NOMO-1 (cell line): ENCODE results near the gene IKBKE.

Experiments used
- DNase-seq, 2 experiments: peaks; one replicate each; lab custom pipeline; 2025; ENCODE audit not compliant: unreplicated experiment in 2 of 2; lab: John Stamatoyannopoulos, UW

Gene IKBKE

DNA sequence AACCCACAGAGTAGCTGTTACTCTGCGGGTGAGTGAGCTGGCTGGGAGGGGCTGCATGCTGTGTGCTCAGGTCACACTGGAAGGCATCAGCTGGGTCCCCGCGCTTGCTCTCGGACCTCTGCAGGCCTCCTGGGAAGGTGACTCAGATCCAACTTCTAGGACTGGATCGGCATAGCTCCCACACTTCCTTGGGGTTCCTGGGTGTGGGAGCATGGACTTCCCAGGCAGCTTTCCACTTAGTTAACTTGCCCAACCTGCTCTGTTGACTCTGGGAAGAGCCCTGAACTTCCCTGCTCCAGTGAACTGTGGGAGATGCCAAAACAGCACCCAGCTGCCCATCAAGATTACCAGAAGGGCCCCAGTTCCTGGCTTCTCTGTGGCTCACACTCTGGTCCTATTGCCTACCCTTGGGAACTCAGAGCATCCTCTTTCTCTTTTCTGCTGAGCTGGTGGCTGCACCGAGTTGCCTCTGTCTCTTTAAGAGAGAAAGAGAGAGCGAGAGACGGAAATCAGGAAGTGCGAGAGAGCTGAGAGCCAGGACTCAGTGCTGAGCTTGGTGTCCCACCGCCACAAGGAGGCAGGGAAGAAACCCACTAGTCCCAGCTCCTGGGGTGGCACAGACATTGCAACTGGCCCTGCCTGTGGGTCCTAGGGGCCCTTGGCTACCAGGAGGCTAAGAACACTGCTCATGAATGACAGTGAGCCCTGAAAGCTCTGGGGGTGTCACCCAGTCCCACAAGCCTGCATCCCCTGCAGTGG is at the start of gene IKBKE:
TSS of gene IKBKE (plus strand) at position 544 of the 759 bp plus-strand sequence. CDS start 2,752 bp downstream, outside the sequence.
- peak; percentile 74 to 94 for DNase-seq

DNA sequence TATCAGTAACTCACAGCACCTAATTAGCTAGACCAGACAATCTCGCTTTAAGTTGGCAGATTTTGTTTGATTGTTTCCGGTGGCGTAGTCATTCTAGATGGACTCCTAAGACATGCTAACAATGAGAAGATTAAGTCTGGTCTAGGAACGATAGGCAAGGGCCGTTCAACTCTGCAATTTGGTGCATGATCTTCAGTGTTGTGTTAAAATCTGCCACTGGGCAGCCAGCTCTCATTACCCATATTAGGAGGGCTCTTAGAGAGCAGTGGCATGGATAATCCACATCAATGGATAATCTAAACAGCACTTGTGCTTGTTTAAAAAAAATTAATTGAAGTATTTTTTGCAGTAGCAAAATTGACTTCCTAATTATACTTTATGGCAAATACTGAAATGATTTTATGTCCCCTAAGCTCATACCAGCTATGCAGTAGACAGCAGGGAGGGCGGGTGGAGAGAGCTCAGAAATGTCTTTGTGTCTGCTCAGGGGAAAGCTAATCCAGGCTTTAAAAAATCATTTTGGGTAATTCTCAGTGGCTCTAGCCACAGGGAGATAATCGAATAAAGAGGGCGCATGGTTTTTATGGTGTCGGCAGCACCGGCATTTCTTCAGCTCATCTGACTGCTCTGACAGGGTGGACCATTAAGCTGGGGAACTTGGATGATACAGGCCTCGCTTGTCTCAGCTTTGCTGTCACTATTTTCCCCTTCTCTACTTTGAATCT is 48.5 kb upstream of the IKBKE start:
- DNase-seq, result no peak

DNA sequence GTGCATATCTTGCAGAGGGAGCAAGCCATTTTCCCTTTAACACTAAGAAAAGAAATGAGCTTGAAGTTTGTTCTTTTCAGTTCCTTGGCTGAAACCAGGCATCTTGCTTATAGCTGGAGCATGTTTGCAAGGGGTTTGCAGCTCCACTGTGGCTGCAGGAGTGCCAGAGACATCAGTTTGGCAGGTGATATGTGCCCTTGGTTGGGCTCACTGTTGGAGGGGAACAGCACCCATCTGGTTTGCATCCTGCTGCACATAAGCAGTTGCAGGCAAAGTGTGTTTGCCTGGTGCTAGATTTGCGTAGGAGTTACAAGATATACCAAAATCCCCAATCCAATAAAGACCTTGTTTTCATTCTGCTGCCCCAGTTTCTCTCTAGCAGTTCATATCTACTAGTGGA is 47.8 kb upstream of the IKBKE start:
- no peak for DNase-seq

DNA sequence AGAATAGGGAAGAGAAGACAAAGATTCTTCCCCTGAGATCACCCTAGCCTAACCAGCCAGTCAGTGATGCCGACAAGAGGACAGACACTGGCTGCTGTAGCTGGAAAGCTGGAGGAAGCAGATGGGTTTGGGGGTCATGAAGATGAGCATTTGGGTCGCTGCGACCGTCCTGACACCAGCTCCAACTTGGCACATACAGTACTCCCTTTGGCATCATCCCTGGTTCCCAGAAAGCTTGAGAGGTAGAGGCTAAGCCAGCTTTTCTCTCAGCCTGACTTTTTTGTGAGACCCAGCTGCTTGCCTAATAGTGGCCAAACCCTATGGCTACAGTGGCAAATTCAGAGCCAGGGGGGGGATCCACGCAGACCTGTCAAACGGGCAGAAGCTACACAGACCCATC is 43.0 kb upstream of the IKBKE start:
- DNase-seq, result no peak

DNA sequence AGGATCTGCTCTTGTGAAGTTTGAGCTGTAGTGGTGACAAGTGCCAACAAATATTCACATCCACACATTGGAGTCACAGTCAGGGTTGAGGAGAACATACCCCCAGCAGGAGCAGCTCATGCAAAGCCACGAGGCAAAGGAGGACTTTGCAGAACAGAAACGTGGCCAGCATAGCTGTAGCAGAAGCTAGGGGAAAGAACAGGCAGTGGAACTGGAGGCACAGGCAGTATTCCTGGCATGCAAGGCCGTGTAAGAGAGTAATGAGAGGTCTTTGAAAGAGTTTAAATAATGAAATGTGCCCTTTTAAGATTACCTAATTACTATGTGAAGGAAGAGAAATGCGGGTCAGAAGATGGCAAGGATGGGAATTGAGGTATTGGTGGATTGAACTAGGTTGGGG is 40.9 kb upstream of the IKBKE start:
- DNase-seq, result no peak

DNA sequence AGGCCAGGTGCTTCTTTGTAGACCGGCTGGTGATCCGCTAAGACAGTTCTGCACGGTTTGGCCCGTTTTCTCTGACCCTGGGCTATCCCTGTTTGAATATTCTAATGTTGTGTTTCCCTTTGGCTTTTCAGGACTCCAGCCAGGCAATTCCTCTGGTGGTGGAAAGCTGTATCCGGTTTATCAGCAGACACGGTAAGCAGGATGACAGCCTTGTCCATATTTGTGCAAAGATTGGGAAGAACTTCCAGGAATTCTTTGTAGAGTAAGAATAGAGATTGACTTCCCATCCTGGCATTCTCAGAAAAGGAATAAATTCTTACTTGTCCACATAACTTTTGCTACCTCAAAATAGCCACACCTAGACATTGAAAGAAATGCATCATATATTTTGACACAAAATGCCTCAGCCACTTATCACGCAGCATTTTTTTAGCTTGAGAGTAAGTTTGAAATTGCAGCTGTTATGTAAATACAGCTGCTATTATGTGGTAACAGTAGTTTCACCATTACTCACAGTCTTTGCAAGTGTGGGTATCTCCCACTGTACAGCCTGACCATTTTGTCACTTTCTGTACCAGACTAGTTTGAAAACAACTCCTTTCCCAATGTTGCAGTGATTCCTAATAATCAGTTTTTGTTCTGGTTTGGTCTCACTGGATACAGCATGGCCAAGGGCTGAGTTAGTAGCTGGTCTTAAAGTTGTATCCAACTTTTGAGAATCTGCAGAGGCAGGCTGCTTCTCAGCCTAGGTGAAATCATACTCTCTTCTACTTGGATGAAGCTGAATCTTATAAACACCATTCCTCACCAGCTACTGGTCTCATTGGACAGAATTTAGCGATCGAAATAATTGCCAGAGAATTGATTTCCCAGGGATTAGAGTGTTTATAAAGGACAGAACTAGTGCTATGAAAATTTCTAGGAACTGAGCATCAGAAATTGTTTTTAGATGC is 40.0 kb upstream of the IKBKE start:
- no peak for DNase-seq

DNA sequence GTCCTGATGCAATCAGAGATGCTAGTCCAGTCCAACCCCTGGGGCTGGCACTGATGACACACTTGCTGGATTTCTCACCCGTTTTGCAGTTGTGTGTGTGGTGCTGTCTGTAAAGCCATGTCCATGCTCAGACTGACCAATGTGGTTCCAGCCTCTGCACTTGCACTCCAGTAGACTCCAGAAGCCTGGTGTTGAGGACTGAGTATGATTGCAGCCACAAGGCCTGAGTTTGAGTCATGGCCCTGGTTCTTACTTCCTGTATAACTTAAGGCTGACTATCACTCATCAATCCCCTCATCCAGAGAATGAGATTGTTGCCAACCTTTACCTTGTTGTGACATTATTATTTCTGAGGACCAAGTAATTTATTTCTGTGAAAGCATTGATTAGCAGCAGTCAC is 34.8 kb upstream of the IKBKE start:
- no peak for DNase-seq

DNA sequence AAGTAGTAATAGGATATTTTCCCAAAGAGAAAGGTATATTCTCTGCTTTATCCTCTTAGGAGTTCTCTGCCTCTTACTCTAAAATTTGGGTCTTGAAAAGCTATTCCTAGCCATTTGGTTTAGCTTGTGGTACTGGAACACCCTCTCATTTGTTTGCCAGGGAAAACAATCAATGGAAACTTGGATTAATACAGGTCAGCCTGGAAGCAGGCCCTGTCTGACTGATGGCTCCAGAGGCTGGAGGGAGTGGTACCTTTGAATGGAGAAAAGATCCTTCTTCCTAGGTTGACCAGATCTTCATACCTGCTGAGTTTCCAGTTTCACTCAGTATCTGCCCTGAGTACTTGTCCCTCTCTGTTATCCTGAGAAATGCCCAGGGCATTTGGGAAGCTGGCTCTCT is 31.7 kb upstream of the IKBKE start:
- DNase-seq, result no peak

DNA sequence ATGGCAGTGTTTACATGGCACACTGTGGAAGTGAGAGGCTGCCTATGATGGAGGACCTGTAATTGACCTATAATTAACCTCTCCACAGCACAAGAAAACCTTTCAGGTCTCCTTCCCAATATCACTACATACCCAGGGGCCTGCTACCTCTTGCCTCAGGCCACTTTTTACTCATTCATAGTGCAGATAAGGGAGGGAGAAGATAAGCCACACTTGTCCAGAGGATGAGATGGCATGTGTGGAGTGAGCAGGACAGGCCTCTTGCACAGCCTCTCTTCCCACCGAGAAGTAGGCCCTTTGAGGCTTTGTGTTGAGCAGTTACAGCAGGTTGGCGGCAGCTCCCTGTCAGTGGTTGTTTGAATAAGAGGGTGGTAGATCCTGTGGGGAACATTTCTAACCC is 31.1 kb upstream of the IKBKE start:
- no peak for DNase-seq

DNA sequence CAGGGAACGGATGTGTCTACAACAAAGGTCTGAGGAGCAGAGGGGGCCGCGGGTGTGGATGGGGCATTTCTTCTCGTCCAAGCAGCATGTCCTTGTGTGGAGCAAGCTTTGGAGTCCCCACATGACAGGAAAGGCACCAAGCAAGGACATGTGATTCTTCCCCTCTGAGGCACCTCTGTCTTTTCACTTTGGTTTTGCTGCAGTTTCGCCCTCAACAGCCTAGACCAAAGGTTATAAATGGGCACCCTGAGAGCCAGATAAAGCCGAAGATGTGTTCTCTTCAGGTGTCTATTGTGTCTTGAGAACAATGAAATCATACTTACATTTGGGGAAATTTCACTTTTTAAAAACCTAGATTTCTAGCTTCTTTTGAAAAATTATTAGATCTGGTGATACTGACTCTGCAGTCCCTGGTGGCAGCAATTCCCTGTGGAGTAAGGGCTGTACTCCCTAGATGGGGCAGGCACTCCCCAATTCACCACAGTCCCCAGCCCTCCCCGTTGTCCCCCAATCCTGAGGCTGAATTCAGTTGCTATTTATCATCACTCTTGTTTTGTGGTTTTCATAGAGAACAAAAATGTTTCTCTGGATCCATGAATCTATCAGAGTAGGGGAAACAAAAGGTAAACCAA is 28.8 kb upstream of the IKBKE start:
- no peak for DNase-seq

DNA sequence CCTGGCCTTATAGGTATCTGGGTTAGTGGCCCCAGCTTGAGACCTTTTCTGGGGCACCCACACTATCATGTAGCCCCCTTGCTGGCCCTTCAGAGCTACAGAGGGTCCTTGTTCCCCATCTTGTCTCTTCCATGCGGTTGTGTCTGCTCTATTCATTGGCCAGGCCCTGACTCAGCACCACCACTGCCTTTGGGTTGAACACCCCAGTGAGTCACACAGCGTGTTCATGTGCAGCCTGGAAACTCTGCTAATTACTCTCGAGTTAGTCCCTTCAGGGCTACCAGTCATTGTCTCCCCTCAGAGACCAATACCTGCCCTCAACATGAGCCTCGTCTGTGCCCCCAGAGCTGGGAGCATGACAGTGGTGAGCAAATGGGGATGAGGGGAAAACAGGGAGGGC is 28.2 kb upstream of the IKBKE start:
- DNase-seq, result no peak

DNA sequence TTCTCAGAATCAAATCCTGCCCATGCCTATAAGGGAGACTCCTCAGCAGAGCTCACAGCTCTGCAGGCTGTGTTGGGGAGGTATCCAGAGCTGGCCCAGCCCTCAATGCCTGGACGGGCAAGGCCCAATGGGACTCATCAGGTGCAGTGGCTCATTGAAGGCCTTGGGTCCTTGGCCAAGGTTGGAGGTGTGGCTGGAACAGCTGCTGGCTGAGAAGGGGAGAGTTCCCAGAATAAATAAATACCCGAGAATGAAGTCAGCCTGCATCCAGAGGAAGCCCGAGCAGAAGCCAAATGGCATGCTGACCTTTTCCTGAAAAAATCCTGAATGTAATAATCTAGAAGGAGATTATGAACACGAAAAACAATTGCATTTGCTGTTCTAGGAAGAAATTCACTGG is 25.2 kb upstream of the IKBKE start:
- DNase-seq, result no peak

DNA sequence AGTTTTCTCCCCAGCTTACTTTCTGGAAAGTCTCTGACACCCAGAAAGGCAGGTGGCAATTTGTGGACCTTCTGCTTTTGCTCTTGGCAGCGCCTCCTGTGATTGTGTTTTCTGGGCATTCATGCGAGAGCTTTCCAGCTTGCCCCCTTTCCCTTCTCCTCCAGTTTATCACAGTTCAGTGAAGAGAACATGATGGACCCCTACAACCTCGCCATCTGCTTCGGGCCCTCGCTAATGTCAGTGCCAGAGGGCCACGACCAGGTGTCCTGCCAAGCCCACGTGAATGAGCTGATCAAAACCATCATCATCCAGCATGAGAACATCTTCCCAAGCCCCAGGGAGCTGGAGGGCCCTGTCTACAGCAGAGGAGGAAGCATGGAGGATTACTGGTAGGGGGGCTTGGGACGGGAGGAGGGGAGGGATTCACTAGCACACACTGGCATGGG is 24.3 kb upstream of the IKBKE start:
- DNase-seq, result no peak

DNA sequence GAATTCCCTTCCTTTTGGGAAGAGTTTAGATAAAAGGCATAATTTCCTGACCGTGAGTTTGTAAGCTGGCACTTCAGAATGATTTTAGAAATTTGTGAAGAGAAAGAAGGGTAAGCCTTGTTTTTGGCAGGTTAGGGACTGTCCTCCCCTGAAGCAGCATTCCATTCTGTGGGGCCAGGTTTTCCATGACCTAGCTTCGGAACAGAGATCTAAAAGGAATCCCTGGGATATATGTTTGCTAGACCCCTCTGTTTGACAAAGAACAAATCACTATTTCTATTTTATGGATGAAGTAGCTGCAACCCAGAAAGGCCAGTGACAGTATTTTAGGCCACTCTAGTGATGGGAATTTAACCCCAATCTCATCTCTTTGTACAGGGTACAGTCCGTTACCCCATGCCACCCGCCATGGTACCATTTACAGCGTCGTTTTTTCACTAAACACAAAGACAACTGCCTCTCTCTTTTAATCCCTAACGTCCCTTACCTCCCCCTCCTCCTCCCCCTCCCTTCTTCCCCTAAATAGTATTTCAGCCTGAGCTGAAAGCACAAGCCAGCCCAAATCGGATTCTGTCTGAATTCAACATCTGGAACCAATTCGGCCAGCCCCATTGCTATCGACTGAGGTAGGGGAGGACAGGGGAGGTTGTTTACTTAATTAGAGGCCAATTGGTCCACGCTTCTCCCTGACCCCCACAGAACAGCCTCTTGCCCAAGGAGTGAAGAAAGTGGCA is 23.4 kb upstream of the IKBKE start:
- no peak for DNase-seq

DNA sequence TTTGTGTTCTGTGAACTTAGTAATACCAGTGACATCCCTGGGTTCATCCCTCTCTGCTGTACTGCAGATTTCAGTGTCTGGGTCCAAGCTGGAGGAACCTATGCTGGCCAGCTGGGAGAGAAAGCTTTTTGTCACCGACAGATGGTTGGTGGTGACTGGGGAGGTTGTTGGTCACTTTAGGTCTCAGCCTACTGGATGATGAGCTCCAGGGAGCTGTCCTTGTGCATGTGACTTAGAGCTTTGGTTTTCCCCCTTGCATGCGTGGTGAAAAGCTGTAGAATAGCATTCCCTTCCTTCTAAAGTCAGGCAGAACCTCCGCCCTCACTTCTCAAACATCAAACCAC is 22.9 kb upstream of the IKBKE start:
- DNase-seq, result no peak

DNA sequence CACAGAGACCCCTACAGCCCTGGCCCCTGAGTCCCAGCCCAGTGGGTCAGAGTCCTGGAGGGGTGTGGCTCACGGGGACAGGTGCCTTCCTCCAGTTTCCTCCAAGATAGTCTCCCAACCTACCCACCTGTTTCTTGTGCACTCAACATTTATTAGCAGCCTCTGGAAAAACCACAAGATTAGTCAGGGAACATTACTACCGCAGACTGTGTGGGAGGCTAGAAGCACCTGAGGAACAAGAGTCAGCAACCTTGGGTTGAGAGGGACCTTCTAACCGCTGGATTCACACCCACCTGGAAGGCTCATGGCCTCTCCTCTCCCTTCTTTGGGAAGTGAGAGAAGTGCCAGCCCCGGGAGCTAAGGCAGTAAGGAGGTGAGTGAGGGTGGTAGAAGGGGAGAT is 22.5 kb upstream of the IKBKE start:
- no peak for DNase-seq

DNA sequence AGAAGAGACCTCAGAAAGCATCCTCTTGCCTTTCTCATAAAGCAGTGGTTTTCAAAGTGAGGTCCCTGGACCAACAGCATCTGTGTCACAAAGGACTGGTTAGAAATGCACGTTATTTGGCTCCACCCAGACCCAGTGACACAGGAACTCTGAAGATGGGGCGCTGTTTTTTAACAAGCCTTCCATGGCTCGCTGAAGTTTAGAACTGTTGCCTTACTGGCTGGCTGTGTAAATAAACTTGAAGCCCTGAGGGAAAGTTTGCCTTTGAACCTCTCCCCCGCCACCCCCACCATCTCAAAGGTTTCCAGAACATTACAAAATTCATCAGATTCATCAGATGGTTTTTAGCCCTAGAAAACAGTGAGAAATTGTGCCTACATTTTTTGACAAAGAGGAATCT is 21.8 kb upstream of the IKBKE start:
- no peak for DNase-seq

DNA sequence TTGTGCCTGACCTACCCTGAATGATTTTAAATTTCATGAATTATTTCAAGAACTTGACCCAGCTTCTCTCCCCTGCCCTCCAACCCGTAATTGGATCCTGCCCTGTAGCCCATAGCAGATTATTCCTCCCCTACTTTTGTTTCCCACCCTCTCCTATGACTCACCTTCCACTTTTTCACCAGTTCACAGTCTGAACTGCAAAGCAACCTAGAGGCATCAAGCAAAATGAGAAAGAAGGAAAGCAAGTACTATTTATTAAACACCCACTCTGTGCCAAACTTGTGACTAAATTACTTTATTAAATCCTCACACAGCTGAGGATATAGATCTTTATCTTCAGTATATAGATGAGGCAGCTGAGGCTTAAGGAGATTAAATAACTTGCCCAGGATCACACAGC is 20.7 kb upstream of the IKBKE start:
- DNase-seq, result no peak

DNA sequence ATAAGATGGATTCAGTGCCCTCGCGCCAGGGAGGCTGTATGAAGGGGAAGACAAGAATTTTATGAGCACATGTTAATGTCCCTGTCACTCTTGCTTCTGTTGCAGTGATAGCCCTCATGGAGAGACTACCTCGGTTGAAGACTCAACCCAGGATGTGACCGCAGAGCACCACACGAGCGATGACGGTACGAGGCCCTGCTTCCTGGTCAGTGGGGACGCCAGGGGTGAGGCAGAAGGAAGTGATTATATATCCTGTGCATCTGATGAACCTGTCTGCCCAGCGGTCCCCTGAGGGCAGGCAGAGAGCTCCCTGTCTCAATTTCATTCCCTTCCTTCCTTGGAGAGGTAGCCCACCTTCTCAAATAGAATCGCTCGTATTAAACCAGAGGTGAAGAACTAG is 20.0 kb upstream of the IKBKE start:
- DNase-seq, result no peak

DNA sequence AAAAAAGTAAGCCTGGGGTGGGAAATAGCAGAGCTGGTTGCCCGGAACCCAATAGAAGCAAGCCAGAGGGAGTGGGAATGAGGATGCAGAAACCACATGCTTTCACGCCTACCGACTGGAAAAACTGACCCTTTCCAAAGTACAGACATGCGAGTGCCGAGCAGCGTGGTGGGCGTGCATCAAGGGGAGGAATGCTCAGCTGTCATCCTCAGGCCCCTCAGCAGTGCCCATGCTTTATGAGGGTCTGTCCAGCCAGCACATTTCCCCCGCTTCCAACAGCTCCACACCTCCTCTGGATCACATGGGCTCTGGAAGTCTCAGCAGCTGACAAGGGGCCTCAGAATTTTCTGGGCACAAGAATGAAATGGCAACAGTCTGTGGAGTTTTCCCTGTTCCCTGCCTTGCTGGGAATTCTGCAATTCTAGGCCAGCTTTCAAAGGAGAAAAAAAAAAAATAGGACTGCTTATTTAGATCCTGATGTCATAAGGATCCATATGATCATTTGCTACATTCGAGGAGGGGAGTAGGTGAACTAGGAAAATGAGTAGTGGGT is 19.1 kb upstream of the IKBKE start:
- no peak for DNase-seq
